Glomerular visceral epithelial cell (primary cell): Measurements from ENCODE around the gene FBXO22.
A peak's percentile ranks its signal among the peaks of the same experiment; 100 is the strongest.
"Not testable (repeated sequence)": the region's sequence is repeated elsewhere in the genome, so short reads cannot be mapped to it uniquely, and the experiment has no call there.

Experiments
- DNase-seq: peaks from one replicate; pipeline ENCODE4 v3.0.0-alpha.2; 2016; ENCODE audit errors: extremely low spot score

Gene FBXO22

GRCh38 chr15:75920079-75920478 is 16.4 kb downstream of the FBXO22 start:
- peak; percentile 18 for DNase-seq

GRCh38 chr15:75921732-75922703 is 18.3 kb downstream of the FBXO22 start:
- peak; percentile 74 for DNase-seq

GRCh38 chr15:75923756-75924155 is 20.1 kb downstream of the FBXO22 start:
- DNase-seq, result no peak

GRCh38 chr15:75924576-75924975 is 20.9 kb downstream of the FBXO22 start:
- DNase-seq, result no peak

- DNase-seq, result no peak
Observed at GRCh38 chr15:75925440-75925839, 21.8 kb downstream of the FBXO22 start.

- no peak for DNase-seq
Observed at GRCh38 chr15:75926931-75927330, 23.3 kb downstream of the FBXO22 start.

- DNase-seq, result no peak
Observed at GRCh38 chr15:75927601-75928000, 23.9 kb downstream of the FBXO22 start.

- DNase-seq, result no peak
Observed at GRCh38 chr15:75928680-75929608, 25.3 kb downstream of the FBXO22 start.

- no peak for DNase-seq
Observed at GRCh38 chr15:75929799-75930565, 26.3 kb downstream of the FBXO22 start.

- no peak for DNase-seq
Observed at GRCh38 chr15:75930866-75931265, 27.2 kb downstream of the FBXO22 start.

- no peak for DNase-seq
Observed at GRCh38 chr15:75942464-75942863, 38.8 kb downstream of the FBXO22 start.

- DNase-seq, result no peak
Observed at GRCh38 chr15:75943246-75943645, 39.6 kb downstream of the FBXO22 start.

- no peak for DNase-seq
Observed at GRCh38 chr15:75943713-75944215, 40.1 kb downstream of the FBXO22 start.

- DNase-seq, result peak; percentile 21
Observed at GRCh38 chr15:75945953-75946352, 42.3 kb downstream of the FBXO22 start.

GRCh38 chr15:75947092-75947491 is 43.4 kb downstream of the FBXO22 start:
- peak; percentile 52 for DNase-seq

- no peak for DNase-seq
Observed at GRCh38 chr15:75948761-75949296, 45.2 kb downstream of the FBXO22 start.

- DNase-seq, result no peak
Observed at GRCh38 chr15:75952525-75952924, 48.8 kb downstream of the FBXO22 start.

- DNase-seq, result no peak
Observed at GRCh38 chr15:75955720-75956119, 52.0 kb downstream of the FBXO22 start.

- DNase-seq, result no peak
Observed at GRCh38 chr15:75961331-75961730, 57.7 kb downstream of the FBXO22 start.

GRCh38 chr15:75966073-75966472 is 62.4 kb downstream of the FBXO22 start:
- no peak for DNase-seq

GRCh38 chr15:75976766-75977165 is 73.1 kb downstream of the FBXO22 start:
- DNase-seq, result not testable (repeated sequence)
